Skin of body (tissue), 1 donor: ENCODE results near the gene LIMS2. TPM values are rescaled to one million over a fixed set of nuclear protein-coding genes. Genes with fewer than 3 reads are reported as not detected.

Source experiments
- total RNA-seq: library from RNA; depleted of rRNA; stranded (reverse); fragments of >200 nt; gene quantifications from one replicate; pipeline ENCODE4 v1.2.3, GENCODE V29; 2014

Gene LIMS2
- total RNA-seq, 1 donor from 2014 or later: 3.8 TPM

Other genes with a start within 250 kb of the LIMS2 start
- 36.2 TPM for gene IWS1, start 149.0 kb downstream of the LIMS2 start, total RNA-seq
- 0.49 TPM for gene MYO7B, start 139.8 kb downstream of the LIMS2 start, total RNA-seq
- gene GPR17, start 29.4 kb downstream of the LIMS2 start, total RNA-seq: 0.79 TPM
- gene SFT2D3, start 26.0 kb upstream of the LIMS2 start, total RNA-seq: 5.6 TPM
- 43.3 TPM for gene WDR33, start 135.6 kb upstream of the LIMS2 start, total RNA-seq
- 18.8 TPM for gene POLR2D, start 182.6 kb upstream of the LIMS2 start, total RNA-seq
- 12.1 TPM for gene AMMECR1L, start 210.4 kb upstream of the LIMS2 start, total RNA-seq